ENCODE data around the gene SLC6A2. TPM values are rescaled to one million over a fixed set of nuclear protein-coding genes. Genes with fewer than 3 reads are reported as not detected.

Gene SLC6A2
- not detected in 2 replicates for total RNA-seq

GRCh38 chr16:55655897-55656681 is at the start of gene SLC6A2:
SLC6A2 (plus strand) TSS chr16:55655988; CDS start chr16:55656695, 707 bp downstream.

Other genes with a start within 250 kb of the SLC6A2 start
- 355 and 531 TPM in 2 replicates for gene MMP2, start 176.8 kb upstream of the SLC6A2 start, total RNA-seq
- 5.1 and 6.6 TPM in 2 replicates for gene LPCAT2, start 146.9 kb upstream of the SLC6A2 start, total RNA-seq
- gene CAPNS2, start 89.3 kb upstream of the SLC6A2 start, total RNA-seq, result not detected in 2 replicates
- gene CES1, start 177.1 kb downstream of the SLC6A2 start, total RNA-seq, result 2.6 and 37.7 TPM in 2 replicates
- gene CES5A, start 219.4 kb downstream of the SLC6A2 start, total RNA-seq, result not detected in 2 replicates

Data from subcutaneous preadipocyte (primary cell).